ENCODE measurements around the gene SHMT2. TPM values are rescaled to one million over a fixed set of nuclear protein-coding genes. Genes with fewer than 3 reads are reported as not detected.

SHMT2 gene
- total RNA-seq, 1 donor from 2014 or later = 490 TPM

- no peaks in the 10 kb centered on the region for H3K36me3 ChIP-seq (ENCODE audit: control insufficient read depth, insufficient read depth, low read length)
- H3K27me3 ChIP-seq (ENCODE audit: control insufficient read depth, insufficient read depth, low read length) = peaks cover 81% of the 10 kb centered on the region
- DNase-seq (ENCODE audit: low read depth) = no peak
- TF ChIP-seq CTCF (IDR thresholded peaks at IDR 0.05; ENCODE audit: insufficient read depth, low read length, poor library complexity, severe bottlenecking) = no peak
- no peak overlapping the region for H3K4me3 ChIP-seq (ENCODE audit: low read depth, low read length)
These were observed 5.1 kb upstream of the SHMT2 start for GRCh38 chr12:57224278-57224972.

DNA sequence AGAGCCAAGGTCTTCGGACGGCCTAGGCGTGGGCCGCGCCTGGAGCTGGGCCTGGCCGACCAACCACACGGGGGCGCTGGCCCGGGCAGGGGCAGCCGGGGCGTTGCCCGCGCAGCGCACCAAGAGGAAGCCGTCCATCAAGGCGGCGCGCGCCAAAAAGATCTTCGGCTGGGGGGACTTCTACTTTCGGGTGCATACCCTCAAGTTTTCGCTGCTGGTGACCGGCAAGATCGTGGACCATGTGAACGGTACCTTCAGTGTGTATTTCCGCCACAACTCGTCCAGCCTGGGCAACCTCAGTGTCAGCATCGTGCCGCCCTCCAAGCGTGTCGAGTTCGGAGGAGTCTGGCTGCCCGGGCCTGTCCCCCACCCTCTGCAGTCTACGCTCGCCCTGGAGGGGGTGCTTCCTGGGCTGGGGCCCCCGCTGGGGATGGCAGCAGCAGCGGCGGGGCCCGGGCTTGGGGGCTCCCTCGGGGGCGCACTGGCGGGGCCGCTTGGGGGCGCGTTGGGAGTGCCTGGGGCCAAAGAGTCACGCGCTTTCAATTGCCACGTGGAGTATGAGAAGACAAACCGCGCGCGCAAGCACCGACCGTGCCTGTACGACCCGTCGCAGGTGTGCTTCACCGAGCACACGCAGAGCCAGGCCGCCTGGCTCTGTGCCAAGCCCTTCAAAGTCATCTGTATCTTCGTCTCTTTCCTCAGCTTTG is 4.4 kb upstream of the SHMT2 start:
- peaks cover 74% of the 10 kb centered on the region for H3K27me3 ChIP-seq (ENCODE audit: control insufficient read depth, insufficient read depth, low read length)
- no peaks in the 10 kb centered on the region for H3K36me3 ChIP-seq (ENCODE audit: control insufficient read depth, insufficient read depth, low read length)
- no peak for DNase-seq (ENCODE audit: low read depth)
- peak; percentile 13 for TF ChIP-seq CTCF (IDR thresholded peaks at IDR 0.05; ENCODE audit: insufficient read depth, low read length, poor library complexity, severe bottlenecking)
- no peak overlapping the region for H3K4me3 ChIP-seq (ENCODE audit: low read depth, low read length)

GRCh38 chr12:57225680-57226210 is 3.8 kb upstream of the SHMT2 start:
- no peak overlapping the region for H3K4me3 ChIP-seq (ENCODE audit: low read depth, low read length)
- peaks cover 68% of the 10 kb centered on the region for H3K27me3 ChIP-seq (ENCODE audit: control insufficient read depth, insufficient read depth, low read length)
- no peak for TF ChIP-seq CTCF (IDR thresholded peaks at IDR 0.05; ENCODE audit: insufficient read depth, low read length, poor library complexity, severe bottlenecking)
- DNase-seq (ENCODE audit: low read depth) = no peak
- no peaks in the 10 kb centered on the region for H3K36me3 ChIP-seq (ENCODE audit: control insufficient read depth, insufficient read depth, low read length)

DNA sequence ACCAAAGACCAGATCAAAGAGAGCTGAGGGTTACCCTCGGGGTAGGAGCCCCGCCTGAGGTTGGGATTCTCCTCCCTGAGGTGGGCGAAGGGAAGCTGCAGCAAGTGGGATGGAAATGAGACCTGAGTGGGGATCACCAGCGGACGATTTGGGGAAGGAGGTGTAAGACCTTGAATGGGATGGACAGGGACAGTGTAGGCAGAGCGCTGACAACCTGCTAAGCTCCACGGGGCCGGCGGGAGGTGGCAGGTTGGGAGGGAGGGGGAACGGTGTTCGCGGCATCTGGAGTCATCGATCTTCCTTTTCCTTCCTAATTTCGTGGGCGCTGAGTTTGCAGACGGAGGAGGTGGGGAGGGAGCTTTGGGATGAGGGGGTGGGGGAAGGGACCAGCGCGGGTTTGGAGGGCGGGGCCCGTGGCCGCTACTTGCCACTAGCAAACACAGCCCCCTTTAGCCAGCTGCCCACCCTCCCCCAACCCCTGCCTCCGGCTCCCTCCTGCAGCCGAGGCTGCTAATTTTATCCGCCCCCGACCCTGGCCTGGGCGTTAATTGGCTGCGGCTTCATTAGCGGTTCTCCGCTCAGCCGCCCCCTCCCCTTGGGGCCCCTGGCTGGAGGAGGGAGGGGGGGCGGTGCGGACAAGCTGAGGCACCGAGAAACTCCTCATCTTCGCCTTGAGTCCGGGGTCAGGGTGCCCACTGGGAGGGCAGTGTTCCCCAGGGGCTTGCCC is 2.8 kb upstream of the SHMT2 start:
- Histone ChIP-seq H3K27me3 (ENCODE audit: control insufficient read depth, insufficient read depth, low read length) (peaks cover 58% of the 10 kb centered on the region), H3K36me3 (ENCODE audit: control insufficient read depth, insufficient read depth, low read length) (no peaks in the 10 kb centered on the region), H3K4me3 (ENCODE audit: low read depth, low read length) (no peak overlapping the region)
- DNase-seq (ENCODE audit: low read depth) = no peak
- TF ChIP-seq CTCF (IDR thresholded peaks at IDR 0.05; ENCODE audit: insufficient read depth, low read length, poor library complexity, severe bottlenecking) = no peak

GRCh38 chr12:57227315-57228115 is 2.0 kb upstream of the SHMT2 start:
- H3K4me3 ChIP-seq (ENCODE audit: low read depth, low read length) = no peak overlapping the region
- DNase-seq (ENCODE audit: low read depth) = no peak

More at GRCh38 chr12:57227315-57228115, 2.0 kb upstream of the SHMT2 start:
- TF ChIP-seq CTCF (IDR thresholded peaks at IDR 0.05; ENCODE audit: insufficient read depth, low read length, poor library complexity, severe bottlenecking) = no peak
- H3K27me3 ChIP-seq (ENCODE audit: control insufficient read depth, insufficient read depth, low read length) = peaks cover 50% of the 10 kb centered on the region
- H3K36me3 ChIP-seq (ENCODE audit: control insufficient read depth, insufficient read depth, low read length) = no peaks in the 10 kb centered on the region
